Measurements from ENCODE around the gene MACROD1.
A peak's percentile ranks its signal among the peaks of the same experiment; 100 is the strongest.

GRCh38 chr11:64060861-64061444, 105.0 kb downstream of the MACROD1 start:
- TF ChIP-seq ZNF143 (CRISPR knock-in tag; IDR thresholded peaks at IDR 0.05) (no peak), NR3C1 (CRISPR knock-in tag; IDR thresholded peaks at IDR 0.05) (no peak), USF2 (CRISPR knock-in tag; IDR thresholded peaks at IDR 0.05) (no peak), ZNF444 (CRISPR knock-in tag; IDR thresholded peaks at IDR 0.05) (no peak), KAT7 (CRISPR knock-in tag; IDR thresholded peaks at IDR 0.05; ENCODE audit: borderline replicate concordance) (no peak), E2F3 (CRISPR knock-in tag; IDR thresholded peaks at IDR 0.05) (no peak), ESRRA (IDR thresholded peaks at IDR 0.05; ENCODE audit: borderline replicate concordance, low read depth) (no peak), L3MBTL2 (IDR thresholded peaks at IDR 0.05) (peak; percentile 54), U2AF2 (optimal IDR thresholded peaks at IDR 0.05; ENCODE audit: low read depth, low read length) (no peak)
- TF ChIP-seq, protein P1, sequence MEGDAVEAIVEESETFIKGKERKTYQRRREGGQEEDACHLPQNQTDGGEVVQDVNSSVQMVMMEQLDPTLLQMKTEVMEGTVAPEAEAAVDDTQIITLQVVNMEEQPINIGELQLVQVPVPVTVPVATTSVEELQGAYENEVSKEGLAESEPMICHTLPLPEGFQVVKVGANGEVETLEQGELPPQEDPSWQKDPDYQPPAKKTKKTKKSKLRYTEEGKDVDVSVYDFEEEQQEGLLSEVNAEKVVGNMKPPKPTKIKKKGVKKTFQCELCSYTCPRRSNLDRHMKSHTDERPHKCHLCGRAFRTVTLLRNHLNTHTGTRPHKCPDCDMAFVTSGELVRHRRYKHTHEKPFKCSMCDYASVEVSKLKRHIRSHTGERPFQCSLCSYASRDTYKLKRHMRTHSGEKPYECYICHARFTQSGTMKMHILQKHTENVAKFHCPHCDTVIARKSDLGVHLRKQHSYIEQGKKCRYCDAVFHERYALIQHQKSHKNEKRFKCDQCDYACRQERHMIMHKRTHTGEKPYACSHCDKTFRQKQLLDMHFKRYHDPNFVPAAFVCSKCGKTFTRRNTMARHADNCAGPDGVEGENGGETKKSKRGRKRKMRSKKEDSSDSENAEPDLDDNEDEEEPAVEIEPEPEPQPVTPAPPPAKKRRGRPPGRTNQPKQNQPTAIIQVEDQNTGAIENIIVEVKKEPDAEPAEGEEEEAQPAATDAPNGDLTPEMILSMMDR (IDR thresholded peaks at IDR 0.05 in 2 of 3, conservative IDR thresholded peaks at IDR 0.05 in 1 of 3; ENCODE audit: insufficient read depth in 2 of 3, low read depth in 1 of 3, low read length in 3 of 3) = no peak
- TF ChIP-seq, protein P2, sequence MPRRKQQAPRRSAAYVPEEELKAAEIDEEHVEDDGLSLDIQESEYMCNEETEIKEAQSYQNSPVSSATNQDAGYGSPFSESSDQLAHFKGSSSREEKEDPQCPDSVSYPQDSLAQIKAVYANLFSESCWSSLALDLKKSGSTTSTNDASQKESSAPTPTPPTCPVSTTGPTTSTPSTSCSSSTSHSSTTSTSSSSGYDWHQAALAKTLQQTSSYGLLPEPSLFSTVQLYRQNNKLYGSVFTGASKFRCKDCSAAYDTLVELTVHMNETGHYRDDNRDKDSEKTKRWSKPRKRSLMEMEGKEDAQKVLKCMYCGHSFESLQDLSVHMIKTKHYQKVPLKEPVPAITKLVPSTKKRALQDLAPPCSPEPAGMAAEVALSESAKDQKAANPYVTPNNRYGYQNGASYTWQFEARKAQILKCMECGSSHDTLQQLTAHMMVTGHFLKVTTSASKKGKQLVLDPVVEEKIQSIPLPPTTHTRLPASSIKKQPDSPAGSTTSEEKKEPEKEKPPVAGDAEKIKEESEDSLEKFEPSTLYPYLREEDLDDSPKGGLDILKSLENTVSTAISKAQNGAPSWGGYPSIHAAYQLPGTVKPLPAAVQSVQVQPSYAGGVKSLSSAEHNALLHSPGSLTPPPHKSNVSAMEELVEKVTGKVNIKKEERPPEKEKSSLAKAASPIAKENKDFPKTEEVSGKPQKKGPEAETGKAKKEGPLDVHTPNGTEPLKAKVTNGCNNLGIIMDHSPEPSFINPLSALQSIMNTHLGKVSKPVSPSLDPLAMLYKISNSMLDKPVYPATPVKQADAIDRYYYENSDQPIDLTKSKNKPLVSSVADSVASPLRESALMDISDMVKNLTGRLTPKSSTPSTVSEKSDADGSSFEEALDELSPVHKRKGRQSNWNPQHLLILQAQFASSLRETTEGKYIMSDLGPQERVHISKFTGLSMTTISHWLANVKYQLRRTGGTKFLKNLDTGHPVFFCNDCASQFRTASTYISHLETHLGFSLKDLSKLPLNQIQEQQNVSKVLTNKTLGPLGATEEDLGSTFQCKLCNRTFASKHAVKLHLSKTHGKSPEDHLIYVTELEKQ (CRISPR knock-in tag; IDR thresholded peaks at IDR 0.05) = no peak
